ENCODE results near the gene PCDH15.

PCDH15 gene

GRCh38 chr10:54660397-54660796 is 140.6 kb downstream of the PCDH15 start:
- no peak for TF ChIP-seq BHLHE40 (IDR thresholded peaks at IDR 0.05; ENCODE audit: borderline replicate concordance)
- TF ChIP-seq SP1 (IDR thresholded peaks at IDR 0.05), result no peak
- CTCF ChIA-PET, result no interaction called here
- POLR2A ChIA-PET, result no interaction called here
- DNase-seq (ENCODE audit: extremely low spot score), result no peak

- POLR2A ChIA-PET, result no interaction called here
- CTCF ChIA-PET, result no interaction called here
- DNase-seq (ENCODE audit: extremely low spot score), result no peak
- TF ChIP-seq BHLHE40 (IDR thresholded peaks at IDR 0.05; ENCODE audit: borderline replicate concordance) (no peak), NFRKB (IDR thresholded peaks at IDR 0.05) (no peak), TARDBP (IDR thresholded peaks at IDR 0.05) (no peak), ELF4 (IDR thresholded peaks at IDR 0.05) (no peak), SP1 (IDR thresholded peaks at IDR 0.05) (no peak), FOXK2 (IDR thresholded peaks at IDR 0.05) (no peak), L3MBTL2 (conservative IDR thresholded peaks at IDR 0.05) (no peak), LEF1 (IDR thresholded peaks at IDR 0.05; ENCODE audit: borderline replicate concordance) (no peak), FOXM1 (IDR thresholded peaks at IDR 0.05; ENCODE audit: borderline replicate concordance) (no peak), ZNF384 (IDR thresholded peaks at IDR 0.05) (no peak), CTBP1 (IDR thresholded peaks at IDR 0.05; ENCODE audit: borderline replicate concordance) (no peak), ARNT (IDR thresholded peaks at IDR 0.05) (no peak), PKNOX1 (IDR thresholded peaks at IDR 0.05) (no peak), HDGF (IDR thresholded peaks at IDR 0.05; ENCODE audit: borderline replicate concordance) (no peak), SUZ12 (IDR thresholded peaks at IDR 0.05) (no peak), FOXA1 (IDR thresholded peaks at IDR 0.05) (no peak)
Measured at GRCh38 chr10:54656643-54657042, 144.4 kb downstream of the PCDH15 start.

- no peak for DNase-seq (ENCODE audit: extremely low spot score)
- POLR2A ChIA-PET, result no interaction called here
- CTCF ChIA-PET, result no interaction called here
- TF ChIP-seq CTBP1 (IDR thresholded peaks at IDR 0.05; ENCODE audit: borderline replicate concordance) (no peak), L3MBTL2 (conservative IDR thresholded peaks at IDR 0.05) (no peak), SP1 (IDR thresholded peaks at IDR 0.05) (no peak), ELF4 (IDR thresholded peaks at IDR 0.05) (no peak), ZNF384 (IDR thresholded peaks at IDR 0.05) (no peak), SUZ12 (IDR thresholded peaks at IDR 0.05) (no peak), LEF1 (IDR thresholded peaks at IDR 0.05; ENCODE audit: borderline replicate concordance) (no peak)
Measured at GRCh38 chr10:54653518-54653917, 147.5 kb downstream of the PCDH15 start.

DNA sequence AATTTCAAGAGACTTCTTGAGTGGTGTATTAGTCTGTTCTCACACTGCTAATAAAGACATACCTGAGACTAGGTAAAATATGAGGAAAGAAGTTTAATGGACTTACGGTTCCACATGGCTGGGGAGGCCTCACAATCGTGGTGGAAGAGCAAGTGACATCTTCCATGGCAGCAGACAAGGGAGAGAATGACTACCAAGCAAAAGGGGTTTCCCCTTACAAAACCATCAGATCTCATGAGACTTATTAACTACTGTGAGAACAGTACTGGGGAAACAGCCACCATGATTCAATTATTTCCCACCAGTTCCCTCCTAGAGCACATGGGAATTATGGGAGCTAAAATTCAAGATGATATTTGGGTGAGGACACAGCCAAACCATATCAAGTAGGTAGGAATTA is 150.5 kb downstream of the PCDH15 start:
- TF ChIP-seq TARDBP (IDR thresholded peaks at IDR 0.05) (no peak), NFRKB (IDR thresholded peaks at IDR 0.05) (no peak), L3MBTL2 (conservative IDR thresholded peaks at IDR 0.05) (no peak), ELF4 (IDR thresholded peaks at IDR 0.05) (no peak), CTBP1 (IDR thresholded peaks at IDR 0.05; ENCODE audit: borderline replicate concordance) (no peak), FOXM1 (IDR thresholded peaks at IDR 0.05; ENCODE audit: borderline replicate concordance) (no peak), SP1 (IDR thresholded peaks at IDR 0.05) (no peak), SUZ12 (IDR thresholded peaks at IDR 0.05) (no peak)
- POLR2A ChIA-PET, result no interaction called here
- DNase-seq (ENCODE audit: extremely low spot score), result no peak
- CTCF ChIA-PET, result no interaction called here

DNA sequence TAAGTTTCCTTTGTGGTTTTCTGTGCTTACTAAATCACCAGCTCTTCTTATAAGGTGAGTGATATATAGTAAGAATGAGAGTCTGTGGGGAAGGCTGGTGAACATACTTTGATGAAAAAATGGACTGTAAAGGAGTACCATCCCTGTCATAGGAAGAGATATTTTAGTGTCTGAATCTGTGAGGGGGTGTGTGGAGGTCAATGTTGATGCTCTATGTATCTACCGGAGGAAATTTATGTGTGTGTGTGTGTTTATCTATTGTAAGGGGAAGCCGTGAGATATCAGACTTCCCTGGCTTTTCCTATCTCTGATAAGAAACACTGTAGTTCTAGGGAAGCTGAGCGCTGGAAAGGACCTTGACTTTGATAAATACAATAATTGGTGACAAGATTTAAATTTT is 179.0 kb downstream of the PCDH15 start:
- TF ChIP-seq ELF4 (IDR thresholded peaks at IDR 0.05), result no peak
- no peak for TF ChIP-seq BHLHE40 (IDR thresholded peaks at IDR 0.05; ENCODE audit: borderline replicate concordance)
- no peak for TF ChIP-seq L3MBTL2 (conservative IDR thresholded peaks at IDR 0.05)
- no peak for TF ChIP-seq FOXM1 (IDR thresholded peaks at IDR 0.05; ENCODE audit: borderline replicate concordance)
- no peak for DNase-seq (ENCODE audit: extremely low spot score)
- POLR2A ChIA-PET, result interaction anchor here (0.6 kb wide), 1 partner anchor 1388 kb away, joined by 3 read pairs; no protein-coding TSS in a partner anchor
- CTCF ChIA-PET, result no interaction called here

GRCh38 chr10:54620352-54620751 is 180.7 kb downstream of the PCDH15 start:
- TF ChIP-seq LEF1 (IDR thresholded peaks at IDR 0.05; ENCODE audit: borderline replicate concordance), result no peak
- no peak for TF ChIP-seq FOXK2 (IDR thresholded peaks at IDR 0.05)
- no peak for TF ChIP-seq CTBP1 (IDR thresholded peaks at IDR 0.05; ENCODE audit: borderline replicate concordance)
- TF ChIP-seq ELF4 (IDR thresholded peaks at IDR 0.05), result no peak
- no peak for TF ChIP-seq HDGF (IDR thresholded peaks at IDR 0.05; ENCODE audit: borderline replicate concordance)
- TF ChIP-seq NFRKB (IDR thresholded peaks at IDR 0.05), result no peak
- no peak for TF ChIP-seq L3MBTL2 (conservative IDR thresholded peaks at IDR 0.05)
- TF ChIP-seq SUZ12 (IDR thresholded peaks at IDR 0.05), result no peak
- ChIA-PET POLR2A (no interaction called here), CTCF (no interaction called here)
- DNase-seq (ENCODE audit: extremely low spot score), result no peak

GRCh38 chr10:54614072-54614471 is 187.0 kb downstream of the PCDH15 start:
- DNase-seq (ENCODE audit: extremely low spot score), result no peak
- ChIA-PET POLR2A (no interaction called here), CTCF (interaction anchor here (0.7 kb wide), 1 partner anchor 649 kb away, joined by 6 read pairs; no protein-coding TSS in a partner anchor)

GRCh38 chr10:54613162-54613561 is 187.9 kb downstream of the PCDH15 start:
- no peak for TF ChIP-seq L3MBTL2 (conservative IDR thresholded peaks at IDR 0.05)
- no peak for TF ChIP-seq SP1 (IDR thresholded peaks at IDR 0.05)
- TF ChIP-seq PKNOX1 (IDR thresholded peaks at IDR 0.05), result no peak
- TF ChIP-seq ZNF384 (IDR thresholded peaks at IDR 0.05), result no peak
- TF ChIP-seq BHLHE40 (IDR thresholded peaks at IDR 0.05; ENCODE audit: borderline replicate concordance), result no peak
- no peak for TF ChIP-seq HDGF (IDR thresholded peaks at IDR 0.05; ENCODE audit: borderline replicate concordance)
- TF ChIP-seq FOXA1 (IDR thresholded peaks at IDR 0.05), result no peak
- TF ChIP-seq TARDBP (IDR thresholded peaks at IDR 0.05), result no peak
- TF ChIP-seq FOXK2 (IDR thresholded peaks at IDR 0.05), result no peak
- TF ChIP-seq CTBP1 (IDR thresholded peaks at IDR 0.05; ENCODE audit: borderline replicate concordance), result no peak
- no peak for TF ChIP-seq LEF1 (IDR thresholded peaks at IDR 0.05; ENCODE audit: borderline replicate concordance)
- no peak for TF ChIP-seq ELF4 (IDR thresholded peaks at IDR 0.05)
- TF ChIP-seq ARNT (IDR thresholded peaks at IDR 0.05), result no peak
- TF ChIP-seq FOXM1 (IDR thresholded peaks at IDR 0.05; ENCODE audit: borderline replicate concordance), result no peak
- TF ChIP-seq NFRKB (IDR thresholded peaks at IDR 0.05), result no peak
- TF ChIP-seq SUZ12 (IDR thresholded peaks at IDR 0.05), result no peak
- DNase-seq (ENCODE audit: extremely low spot score), result no peak
- ChIA-PET CTCF (no interaction called here), POLR2A (no interaction called here)

More at GRCh38 chr10:54614072-54614471, 187.0 kb downstream of the PCDH15 start:
- no peak for TF ChIP-seq L3MBTL2 (conservative IDR thresholded peaks at IDR 0.05)
- TF ChIP-seq FOXK2 (IDR thresholded peaks at IDR 0.05), result no peak
- TF ChIP-seq ZNF384 (IDR thresholded peaks at IDR 0.05), result no peak
- TF ChIP-seq NFRKB (IDR thresholded peaks at IDR 0.05), result no peak
- TF ChIP-seq CTBP1 (IDR thresholded peaks at IDR 0.05; ENCODE audit: borderline replicate concordance), result no peak
- no peak for TF ChIP-seq FOXA1 (IDR thresholded peaks at IDR 0.05)

Data from HEK293T (cell line).